GM10266 (cell line): Measurements from ENCODE around the gene PRXL2B.

Source experiments
- DNase-seq: peaks from one replicate; pipeline ENCODE4 v3.0.0; 2012; ENCODE audit errors: extremely low spot score
- TF ChIP-seq, protein P1 (sequence below): IDR thresholded peaks from 2 replicates; pipeline ENCODE4 v1.5.1; 2012; ENCODE audit warnings: mild to moderate bottlenecking, low read depth; ENCODE audit not compliant: control insufficient read depth, insufficient read depth; ENCODE audit errors: missing control alignments

The PRXL2B gene

DNA sequence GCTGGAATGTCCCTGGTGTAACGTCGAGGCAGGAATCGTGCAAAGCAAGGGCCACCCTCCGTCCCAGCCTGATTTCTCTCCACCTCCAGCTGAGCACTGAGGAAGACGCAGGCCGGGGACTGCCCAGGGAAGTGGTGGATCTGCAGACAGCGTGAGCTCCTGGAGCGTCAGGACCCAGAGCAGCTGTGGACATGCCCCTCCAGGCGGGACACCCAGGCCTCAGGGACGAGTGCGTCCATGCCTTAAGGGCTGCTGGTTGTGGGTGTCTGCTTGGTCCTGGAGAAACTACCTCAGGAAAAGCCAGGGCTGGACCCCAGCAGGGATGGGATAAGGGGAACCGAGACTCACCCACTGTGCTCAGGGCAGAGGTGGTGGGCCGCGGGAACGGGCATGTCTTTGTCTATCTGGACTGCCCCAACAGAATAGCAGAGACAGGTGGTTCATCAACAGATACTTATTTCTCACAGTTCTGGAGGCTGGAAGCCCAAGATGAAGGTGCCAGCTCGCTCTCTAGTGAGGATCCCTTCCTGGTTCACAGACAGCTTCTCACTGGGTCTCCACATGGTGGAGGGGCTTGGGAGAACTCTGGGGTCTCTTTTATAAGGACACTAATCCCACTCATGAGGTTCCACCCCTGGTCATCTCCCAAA, 52.0 kb downstream of the PRXL2B start:
- TF ChIP-seq, protein P1, sequence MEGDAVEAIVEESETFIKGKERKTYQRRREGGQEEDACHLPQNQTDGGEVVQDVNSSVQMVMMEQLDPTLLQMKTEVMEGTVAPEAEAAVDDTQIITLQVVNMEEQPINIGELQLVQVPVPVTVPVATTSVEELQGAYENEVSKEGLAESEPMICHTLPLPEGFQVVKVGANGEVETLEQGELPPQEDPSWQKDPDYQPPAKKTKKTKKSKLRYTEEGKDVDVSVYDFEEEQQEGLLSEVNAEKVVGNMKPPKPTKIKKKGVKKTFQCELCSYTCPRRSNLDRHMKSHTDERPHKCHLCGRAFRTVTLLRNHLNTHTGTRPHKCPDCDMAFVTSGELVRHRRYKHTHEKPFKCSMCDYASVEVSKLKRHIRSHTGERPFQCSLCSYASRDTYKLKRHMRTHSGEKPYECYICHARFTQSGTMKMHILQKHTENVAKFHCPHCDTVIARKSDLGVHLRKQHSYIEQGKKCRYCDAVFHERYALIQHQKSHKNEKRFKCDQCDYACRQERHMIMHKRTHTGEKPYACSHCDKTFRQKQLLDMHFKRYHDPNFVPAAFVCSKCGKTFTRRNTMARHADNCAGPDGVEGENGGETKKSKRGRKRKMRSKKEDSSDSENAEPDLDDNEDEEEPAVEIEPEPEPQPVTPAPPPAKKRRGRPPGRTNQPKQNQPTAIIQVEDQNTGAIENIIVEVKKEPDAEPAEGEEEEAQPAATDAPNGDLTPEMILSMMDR = no peak
- no peak for DNase-seq

DNA sequence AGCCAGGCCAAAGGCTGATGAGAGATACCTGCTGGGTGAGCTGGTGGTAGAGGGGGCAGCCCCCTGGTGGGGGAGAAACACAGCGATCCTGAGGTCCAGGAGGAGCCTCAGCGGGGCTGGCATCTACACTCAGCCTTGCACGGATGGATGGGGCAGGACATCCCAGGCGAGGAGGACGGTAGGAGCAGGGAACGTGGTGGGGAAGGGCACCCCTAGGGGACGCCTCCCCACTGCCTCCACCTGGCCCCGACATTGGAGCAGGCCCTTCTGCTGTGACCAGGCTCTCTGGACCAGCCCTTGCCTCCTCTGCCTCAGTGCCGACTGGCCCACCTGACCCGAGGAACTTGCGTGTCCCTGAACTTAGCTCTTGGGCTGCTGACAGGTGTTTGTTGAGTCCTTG, 52.6 kb downstream of the PRXL2B start:
- no peak for DNase-seq
- TF ChIP-seq, protein P1 = no peak

DNA sequence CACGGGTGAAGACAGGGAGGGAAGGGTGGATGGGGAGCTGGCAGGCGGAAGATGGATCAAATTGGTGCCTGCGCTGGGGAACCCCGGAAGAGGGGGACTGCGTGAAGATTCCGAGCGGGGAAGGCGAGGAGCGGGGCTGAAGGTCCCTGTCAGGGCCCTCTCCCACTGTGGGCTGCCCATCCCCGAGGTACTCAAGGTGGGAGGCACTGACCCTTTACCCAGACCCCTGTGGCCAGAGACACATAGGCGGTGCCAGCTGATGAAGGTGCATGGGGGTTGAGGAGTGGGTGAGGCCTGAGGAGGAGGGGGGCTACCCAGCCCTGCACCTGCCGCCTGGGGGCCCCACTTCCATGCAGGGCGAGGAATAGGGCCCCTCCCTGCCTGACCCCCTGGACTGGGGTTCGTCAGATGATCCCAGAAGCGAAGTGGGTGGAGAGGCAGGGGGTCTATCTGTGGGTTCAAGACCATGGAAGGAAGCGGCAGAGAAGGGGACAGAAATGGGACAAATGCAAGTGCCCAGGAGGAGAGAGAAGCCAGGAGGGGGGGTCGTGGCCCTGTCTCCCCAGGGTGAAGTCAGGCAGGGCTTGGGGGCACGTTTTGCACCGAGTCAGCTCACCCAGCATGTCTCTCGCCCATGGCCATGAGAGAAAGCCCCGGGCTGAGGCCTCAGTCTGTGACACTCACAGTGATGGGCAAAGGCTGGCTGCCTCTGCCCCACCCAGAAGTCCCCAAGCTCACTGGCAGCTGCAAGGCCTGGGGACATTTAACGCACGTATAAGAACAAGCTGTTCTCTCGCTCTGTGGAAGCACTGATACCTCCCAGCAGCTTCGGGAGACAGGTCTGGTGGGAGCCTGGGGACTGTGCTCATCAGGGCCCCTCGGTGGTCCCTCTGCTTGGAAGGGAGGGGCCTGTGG, 53.3 kb downstream of the PRXL2B start:
- TF ChIP-seq, protein P1 = no peak

DNA sequence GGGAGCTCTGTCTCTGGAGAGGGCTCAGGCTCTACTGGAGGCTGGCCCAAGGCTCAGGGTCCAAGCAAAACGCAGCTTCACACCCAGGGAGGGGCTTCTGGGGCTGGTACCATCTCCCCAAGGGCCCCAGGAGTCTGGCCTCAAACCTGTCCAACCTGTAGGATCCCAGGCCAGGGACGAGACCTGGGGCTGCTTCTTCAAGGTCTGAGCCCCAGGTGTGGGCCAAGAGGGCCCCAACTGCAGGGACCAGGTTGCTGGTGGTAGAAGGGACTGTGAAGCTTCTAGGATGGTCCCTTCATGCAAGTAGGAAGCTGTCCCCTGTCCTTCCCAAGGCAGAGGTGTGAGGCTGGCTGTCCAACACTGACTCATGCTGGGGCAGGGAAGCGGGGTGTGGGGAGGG, 54.0 kb downstream of the PRXL2B start:
- no peak for DNase-seq

More for the DNA sequence above, 53.3 kb downstream of the PRXL2B start:
- DNase-seq = no peak

More for the DNA sequence above, 54.0 kb downstream of the PRXL2B start:
- TF ChIP-seq, protein P1 = no peak
